Ovary (tissue), 9 donors: ENCODE data around the gene NUB1. TPM values are rescaled to one million over a fixed set of nuclear protein-coding genes. Genes with fewer than 3 reads are reported as not detected.

Source experiments
- DNase-seq, 5 donors: peaks; one replicate each; pipeline ENCODE4 v3.0.0-alpha.2; 2019 to 2020
- H3K27ac ChIP-seq, 2 donors: fragments of 200-600 bp; one replicate each; pipeline versions ENCODE4 v1.5.1 to v1.8.0; 2019 to 2022
- H3K27me3 ChIP-seq: fragments of 200-600 bp; one replicate; pipeline ENCODE4 v1.8.0; 2022
- H3K36me3 ChIP-seq: fragments of 200-600 bp; sonication (generic); one replicate; pipeline ENCODE4 v1.5.1; 2019
- H3K4me1 ChIP-seq: one replicate; pipeline ENCODE4 v1.8.1; 2013; ENCODE audit warnings: mild to moderate bottlenecking, moderate library complexity; ENCODE audit not compliant: insufficient read depth
- H3K4me3 ChIP-seq: fragments of 200-600 bp; sonication (generic); one replicate; pipeline ENCODE4 v1.5.1; 2017
- H3K9me3 ChIP-seq, 2 donors: fragments of 200-600 bp in 1 of 2; sonication (generic) in 1 of 2; one replicate each; pipeline versions ENCODE4 v1.5.1 to v1.8.1; 2013 to 2019; ENCODE audit warnings: mild to moderate bottlenecking in 1 of 2, moderate library complexity in 1 of 2
- CTCF ChIP-seq, 3 donors: fragments of 450-650 bp in 2 of 3; fragments of 200-600 bp in 1 of 3; IDR thresholded peaks; one replicate each; pipeline versions ENCODE4 v1.5.1 to v1.8.0; 2016 to 2022; ENCODE audit warnings: antibody characterized with exemption in 3 of 3, mild to moderate bottlenecking in 1 of 3
- EP300 ChIP-seq: sonication (generic); formaldehyde crosslinking; IDR thresholded peaks from one replicate; pipeline ENCODE4 v1.6.1; 2017; ENCODE audit warnings: antibody characterized with exemption
- POLR2A ChIP-seq: fragments of 450-650 bp; IDR thresholded peaks from one replicate; pipeline ENCODE4 v1.6.1; 2017; ENCODE audit warnings: antibody characterized with exemption, mild to moderate bottlenecking, moderate library complexity
- WGBS, 3 donors: extraction: QIAGEN DNeasy Blood & Tissue Kit in 1 of 3; methylation state at CpG; one replicate each; pipeline versions ENCODE4 v1.1.5 to v1.1.7; 2013 to 2017; 5-methylcytosine and 5-hydroxymethylcytosine counted together
- intact Hi-C, 4 donors: fragments of 100-400 bp; cut with DNase I; formaldehyde crosslinking; loops; one replicate each; pipeline versions ENCODE4 v1.11.0 to v1.15.1; 2022 to 2023
- polyA plus RNA-seq, 2 donors: library from polyadenylated mRNA; stranded (reverse); fragments of 200-250 nt in 1 of 2; fragments of 350-450 nt in 1 of 2; fragmentation: Illumina TruSeq in 1 of 2; extraction: RNeasy Lipid Tissue Mini Kit (QIAGEN cat#74804) in 1 of 2; gene quantifications; one replicate each; pipeline ENCODE4 v1.2.3, GENCODE V29; 2013 to 2014
- total RNA-seq, 7 donors: library from RNA; depleted of rRNA in 2 of 7; stranded (reverse); fragments of >200 nt in 2 of 7; fragmentation: NEBNext Ultra II Directional in 3 of 7; extraction: Animal tissue kit (Norgen Biotek cat#: 25700) in 3 of 7; gene quantifications; one replicate each; pipeline versions ENCODE4 v1.1.0 to v1.2.4, GENCODE V29; 2016 to 2023
- donor health status: DM: no; HTN: no; CAD: no; lungs with moderate emphysema.
- donor health status: DM: no; HTN: no; CAD: no.
- donor health status: Bipolar disorder and iron deficiency.
- donor health status: DM: yes; HTN: yes; CAD: no.
- donor health status: DM: no; HTN: no; CAD: no.
- donor health status: DM: yes; HTN: yes; CAD: no.

NUB1 gene
- total and polyA plus RNA-seq, 9 donors = 33.8 to 162 (median 45.6) TPM

- whole genome bisulfite sequencing, 3 donors = 88 to 90% (median 89%) methylated on average over 6 of the region's 6 CpGs
- no peaks in the 10 kb centered on the region for H3K27me3 ChIP-seq
- no peak overlapping the region for H3K27ac ChIP-seq
- H3K4me1 ChIP-seq = peaks cover 1% of the 10 kb centered on the region
- peaks cover 0 to 3% of the 10 kb centered on the region in 2 donors for H3K9me3 ChIP-seq
- intact Hi-C loops = loop anchor here in 1 of 4 donors (10.0 kb wide), 1 partner anchor 173 kb away; no protein-coding TSS in a partner anchor
- DNase-seq = no peak
- TF ChIP-seq POLR2A (no peak), EP300 (no peak), CTCF (IDR thresholded peaks at IDR 0.05) (no peak)
- no peaks in the 10 kb centered on the region for H3K36me3 ChIP-seq
- no peak overlapping the region for H3K4me3 ChIP-seq
Observed at GRCh38 chr7:151308256-151308655, 33.4 kb upstream of the NUB1 start.

GRCh38 chr7:151308791-151309190, 32.8 kb upstream of the NUB1 start:
- Histone ChIP-seq H3K27ac (no peak overlapping the region), H3K36me3 (no peaks in the 10 kb centered on the region), H3K27me3 (no peaks in the 10 kb centered on the region), H3K9me3 (peaks cover 0 to 3% of the 10 kb centered on the region in 2 donors), H3K4me1 (peaks cover 1% of the 10 kb centered on the region), H3K4me3 (no peak overlapping the region)
- no peak for TF ChIP-seq POLR2A
- no peak for TF ChIP-seq CTCF (IDR thresholded peaks at IDR 0.05)
- no peak for TF ChIP-seq EP300
- no peak for DNase-seq
- 82 to 86% (median 85%) methylated on average over 8 of the region's 8 CpGs for WGBS, 3 donors
- intact Hi-C loops = loop anchor here in 1 of 4 donors (10.0 kb wide), 1 partner anchor 174 kb away; no protein-coding TSS in a partner anchor

- intact Hi-C loops = loop anchor here in 1 of 4 donors (10.0 kb wide), 1 partner anchor 175 kb away; no protein-coding TSS in a partner anchor
- Histone ChIP-seq H3K27ac (no peak overlapping the region), H3K9me3 (peaks cover 0 to 3% of the 10 kb centered on the region in 2 donors), H3K27me3 (no peaks in the 10 kb centered on the region), H3K4me3 (no peak overlapping the region), H3K36me3 (no peaks in the 10 kb centered on the region), H3K4me1 (peaks cover 1% of the 10 kb centered on the region)
- TF ChIP-seq CTCF (IDR thresholded peaks at IDR 0.05) (no peak), EP300 (no peak), POLR2A (no peak)
- no peak for DNase-seq
- WGBS, 3 donors = 33 to 44% (median 37%) methylated on average over 4 of the region's 4 CpGs
Observed at GRCh38 chr7:151309311-151309710, 32.3 kb upstream of the NUB1 start.

GRCh38 chr7:151310578-151310977, 31.0 kb upstream of the NUB1 start:
- 34 to 42% (median 35%) methylated on average over 4 of the region's 4 CpGs for WGBS, 3 donors
- Histone ChIP-seq H3K27me3 (no peaks in the 10 kb centered on the region), H3K27ac (no peak overlapping the region), H3K36me3 (no peaks in the 10 kb centered on the region), H3K4me1 (no peaks in the 10 kb centered on the region), H3K4me3 (no peak overlapping the region), H3K9me3 (peaks cover 0 to 3% of the 10 kb centered on the region in 2 donors)
- intact Hi-C loops = loop anchor here in 2 of 4 donors (5.0 kb wide), 3 partner anchors 37 to 452 kb away; no protein-coding TSS in a partner anchor
- no peak for TF ChIP-seq EP300
- TF ChIP-seq CTCF (IDR thresholded peaks at IDR 0.05) = peak in 1 of 3 donors; percentile 16
- no peak for DNase-seq
